Gastroesophageal sphincter (tissue), 4 donors: ENCODE data around the gene MORN5. TPM values are rescaled to one million over a fixed set of nuclear protein-coding genes. Genes with fewer than 3 reads are reported as not detected.

Source experiments
- ATAC-seq: fragments of 150-250 bp; one replicate; pipeline ENCODE4 v1.9.1; 2016; ENCODE audit warnings: mild to moderate bottlenecking, moderate library complexity
- H3K27ac ChIP-seq, 4 donors: fragments of 200-600 bp; sonication (generic) in 3 of 4; 1 replicate in 3 of 4; 2 replicates in 1 of 4; pipeline ENCODE4 v1.5.1; 2016 to 2019
- H3K27me3 ChIP-seq: fragments of 200-600 bp; sonication (generic); one replicate; pipeline ENCODE4 v1.5.1; 2019
- H3K36me3 ChIP-seq, 2 donors: fragments of 200-600 bp; sonication (generic); one replicate each; pipeline ENCODE4 v1.5.1; 2019; ENCODE audit warnings: control low read depth in 1 of 2
- H3K4me1 ChIP-seq, 3 donors: fragments of 200-600 bp; sonication (generic); 1 replicate in 2 of 3; 2 replicates in 1 of 3; pipeline ENCODE4 v1.5.1; 2016 to 2019; ENCODE audit warnings: control low read depth in 2 of 3
- H3K4me3 ChIP-seq, 2 donors: fragments of 200-600 bp; sonication (generic); one replicate each; pipeline ENCODE4 v1.5.1; 2019; ENCODE audit warnings: mild to moderate bottlenecking in 1 of 2, moderate library complexity in 1 of 2
- H3K9me3 ChIP-seq, 3 donors: fragments of 200-600 bp; sonication (generic); one replicate each; pipeline ENCODE4 v1.5.1; 2017 to 2019; ENCODE audit warnings: control low read depth in 2 of 3
- EP300 ChIP-seq: sonication (generic); formaldehyde crosslinking; IDR thresholded peaks from one replicate; pipeline ENCODE4 v1.6.1; 2017; ENCODE audit warnings: antibody characterized with exemption, mild to moderate bottlenecking
- POLR2A ChIP-seq, 2 donors: fragments of 450-650 bp; IDR thresholded peaks; one replicate each; pipeline ENCODE4 v1.6.1; 2017; ENCODE audit warnings: antibody characterized with exemption in 2 of 2, mild to moderate bottlenecking in 2 of 2, moderate library complexity in 1 of 2
- POLR2AphosphoS5 ChIP-seq: sonication (generic); formaldehyde crosslinking; IDR thresholded peaks from one replicate; pipeline ENCODE4 v1.6.1; 2017; ENCODE audit warnings: antibody characterized with exemption
- WGBS, 2 donors: methylation state at CpG; one replicate each; pipeline ENCODE4 v1.1.5; 2018; ENCODE audit warnings: low coverage in 1 of 2; 5-methylcytosine and 5-hydroxymethylcytosine counted together
- total RNA-seq, 4 donors: library from RNA; depleted of rRNA; stranded (reverse); fragments of >200 nt; gene quantifications; one replicate each; pipeline ENCODE4 v1.1.0, GENCODE V29; 2016
- TF ChIP-seq, protein P1 (sequence below), 4 experiments: fragments of 200-600 bp in 2 of 4; fragments of 450-650 bp in 2 of 4; sonication (generic) in 1 of 4; IDR thresholded peaks; one replicate each; pipeline ENCODE4 v1.5.1; 2017 to 2019; ENCODE audit warnings: antibody characterized with exemption in 4 of 4, mild to moderate bottlenecking in 2 of 4, moderate library complexity in 2 of 4

The MORN5 gene
- total RNA-seq, 4 donors from 2014 or later, result 6.2 TPM; not detected in 3

DNA sequence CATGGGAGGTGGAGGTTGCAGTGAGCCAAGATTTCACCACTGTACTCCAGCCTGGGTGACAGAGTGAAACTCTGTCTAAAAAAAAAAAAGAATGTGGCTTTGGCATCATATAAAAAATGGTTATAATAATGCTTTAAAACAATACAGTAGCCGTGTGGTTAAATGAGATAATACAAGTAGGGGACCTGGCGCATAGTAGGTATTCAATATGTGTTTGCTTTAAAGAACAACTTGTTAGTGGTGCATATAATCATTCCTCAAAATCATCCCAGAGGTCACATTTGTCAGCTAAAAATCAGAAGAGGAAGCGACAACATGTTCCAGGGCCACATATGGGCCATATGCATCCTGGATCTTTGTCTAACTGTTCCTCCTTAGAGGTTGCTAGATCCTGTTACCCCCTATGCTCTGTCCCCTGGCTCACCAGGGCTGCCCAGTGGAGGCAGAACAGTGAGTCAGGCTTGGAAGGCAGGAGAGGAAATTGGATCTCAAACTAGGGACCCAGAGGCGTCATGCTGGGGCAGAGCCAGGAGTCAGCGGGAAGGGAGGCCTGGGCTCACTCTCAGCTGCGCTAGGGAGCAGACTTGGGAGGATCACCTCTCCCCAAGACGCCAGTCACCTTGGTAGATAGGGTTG lies 41.4 kb downstream of the MORN5 start:
- Histone ChIP-seq H3K27ac (no peak overlapping the region), H3K4me3 (no peak overlapping the region), H3K4me1 (no peaks in the 10 kb centered on the region), H3K27me3 (peaks cover 9% of the 10 kb centered on the region), H3K36me3 (no peaks in the 10 kb centered on the region), H3K9me3 (no peaks in the 10 kb centered on the region)
- ATAC-seq, result no peak
- TF ChIP-seq POLR2A (IDR thresholded peaks at IDR 0.05), result no peak
- no peak for TF ChIP-seq POLR2AphosphoS5
- no peak for TF ChIP-seq EP300
- TF ChIP-seq, protein P1, sequence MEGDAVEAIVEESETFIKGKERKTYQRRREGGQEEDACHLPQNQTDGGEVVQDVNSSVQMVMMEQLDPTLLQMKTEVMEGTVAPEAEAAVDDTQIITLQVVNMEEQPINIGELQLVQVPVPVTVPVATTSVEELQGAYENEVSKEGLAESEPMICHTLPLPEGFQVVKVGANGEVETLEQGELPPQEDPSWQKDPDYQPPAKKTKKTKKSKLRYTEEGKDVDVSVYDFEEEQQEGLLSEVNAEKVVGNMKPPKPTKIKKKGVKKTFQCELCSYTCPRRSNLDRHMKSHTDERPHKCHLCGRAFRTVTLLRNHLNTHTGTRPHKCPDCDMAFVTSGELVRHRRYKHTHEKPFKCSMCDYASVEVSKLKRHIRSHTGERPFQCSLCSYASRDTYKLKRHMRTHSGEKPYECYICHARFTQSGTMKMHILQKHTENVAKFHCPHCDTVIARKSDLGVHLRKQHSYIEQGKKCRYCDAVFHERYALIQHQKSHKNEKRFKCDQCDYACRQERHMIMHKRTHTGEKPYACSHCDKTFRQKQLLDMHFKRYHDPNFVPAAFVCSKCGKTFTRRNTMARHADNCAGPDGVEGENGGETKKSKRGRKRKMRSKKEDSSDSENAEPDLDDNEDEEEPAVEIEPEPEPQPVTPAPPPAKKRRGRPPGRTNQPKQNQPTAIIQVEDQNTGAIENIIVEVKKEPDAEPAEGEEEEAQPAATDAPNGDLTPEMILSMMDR (IDR thresholded peaks at IDR 0.05), result no peak
- 82 to 100% methylated on average over 3 to 7 of the region's 7 CpGs for WGBS, 2 donors

DNA sequence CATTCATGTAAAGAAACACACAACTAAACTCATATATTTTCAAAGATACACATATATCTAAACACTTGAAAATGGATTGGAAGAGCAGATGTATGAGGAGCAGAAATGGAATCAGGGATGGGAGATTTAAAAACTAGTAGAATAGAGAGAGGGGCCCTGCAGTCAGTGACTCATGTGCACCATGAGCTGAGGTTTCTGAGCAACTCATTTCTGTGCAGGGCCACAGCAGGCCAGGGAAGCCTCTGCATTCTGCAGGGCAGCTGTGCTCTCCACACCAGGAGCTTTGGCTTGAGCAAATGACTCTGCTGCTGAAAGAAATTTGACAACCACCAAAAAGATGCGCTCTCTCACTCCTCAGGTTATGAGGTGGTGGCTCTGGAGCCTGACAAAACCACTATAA lies 41.9 kb downstream of the MORN5 start:
- H3K9me3 ChIP-seq, result no peaks in the 10 kb centered on the region
- H3K4me1 ChIP-seq, result no peaks in the 10 kb centered on the region
- TF ChIP-seq POLR2AphosphoS5 (no peak), EP300 (no peak), POLR2A (IDR thresholded peaks at IDR 0.05) (no peak)
- TF ChIP-seq, protein P1 (IDR thresholded peaks at IDR 0.05), result no peak
- peaks cover 9% of the 10 kb centered on the region for H3K27me3 ChIP-seq
- H3K4me3 ChIP-seq, result no peak overlapping the region
- 83% methylated on average over 1 of the region's 1 CpG; no CpG with 5 or more reads in 1 of the 2 donors for WGBS, 2 donors
- H3K27ac ChIP-seq, result no peak overlapping the region
- no peak for ATAC-seq
- H3K36me3 ChIP-seq, result no peaks in the 10 kb centered on the region

DNA sequence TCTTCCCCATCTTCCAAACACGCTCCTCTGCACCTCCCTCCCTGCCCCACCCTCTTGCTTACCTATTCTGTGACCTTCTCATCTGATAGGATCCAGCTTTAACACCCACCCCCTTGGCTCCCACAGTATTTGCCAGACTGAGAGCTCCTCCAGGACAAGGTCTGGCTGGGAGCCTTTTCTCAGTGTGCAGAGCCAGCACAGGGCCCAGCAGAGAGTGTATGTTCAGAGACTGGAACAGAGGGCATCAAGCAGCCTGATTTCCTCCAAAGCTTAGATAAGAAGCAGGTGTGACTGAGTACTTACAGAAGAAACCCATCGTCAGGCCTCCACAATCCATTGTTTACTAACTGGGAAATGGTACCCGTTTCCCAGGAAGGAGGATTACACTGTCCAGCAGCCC lies 42.4 kb downstream of the MORN5 start:
- TF ChIP-seq EP300 (no peak), POLR2AphosphoS5 (no peak), POLR2A (IDR thresholded peaks at IDR 0.05) (no peak)
- TF ChIP-seq, protein P1 (IDR thresholded peaks at IDR 0.05), result no peak
- no peak for ATAC-seq
- Histone ChIP-seq H3K4me3 (no peak overlapping the region), H3K27ac (no peak overlapping the region), H3K27me3 (peaks cover 9% of the 10 kb centered on the region), H3K36me3 (no peaks in the 10 kb centered on the region), H3K4me1 (no peaks in the 10 kb centered on the region), H3K9me3 (no peaks in the 10 kb centered on the region)
- 83% methylated on average over 2 of the region's 3 CpGs; no CpG with 5 or more reads in 1 of the 2 donors for WGBS, 2 donors

DNA sequence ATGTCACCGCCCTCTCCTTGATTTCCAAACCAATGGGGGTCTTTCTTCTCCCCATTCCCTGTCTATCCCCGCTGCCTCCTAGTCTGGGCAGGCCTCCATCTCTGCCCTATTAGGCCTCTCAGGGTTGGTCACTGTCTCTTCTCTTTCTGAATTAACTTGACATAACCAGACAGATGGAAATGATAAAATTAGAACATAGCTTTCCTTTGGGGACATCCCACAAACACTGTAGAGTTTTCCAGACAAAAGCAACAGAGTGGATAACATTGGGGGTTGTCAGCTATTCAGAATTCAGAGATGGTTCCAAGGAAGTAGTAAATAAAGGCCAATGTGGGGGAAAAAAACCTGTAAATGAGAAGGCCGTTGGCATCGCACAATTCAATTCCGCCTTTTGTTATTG lies 44.3 kb downstream of the MORN5 start:
- H3K27me3 ChIP-seq, result peaks cover 10% of the 10 kb centered on the region
- ATAC-seq, result no peak
- no peak for TF ChIP-seq POLR2A (IDR thresholded peaks at IDR 0.05)
- no peak for TF ChIP-seq POLR2AphosphoS5
- TF ChIP-seq, protein P1 (IDR thresholded peaks at IDR 0.05), result no peak
- TF ChIP-seq EP300, result no peak
- WGBS, 2 donors, result 80 to 82% methylated on average over 3 to 5 of the region's 5 CpGs
- no peak overlapping the region for H3K4me3 ChIP-seq
- H3K9me3 ChIP-seq, result no peaks in the 10 kb centered on the region
- H3K4me1 ChIP-seq, result no peaks in the 10 kb centered on the region
- H3K27ac ChIP-seq, result no peak overlapping the region
- H3K36me3 ChIP-seq, result no peaks in the 10 kb centered on the region

DNA sequence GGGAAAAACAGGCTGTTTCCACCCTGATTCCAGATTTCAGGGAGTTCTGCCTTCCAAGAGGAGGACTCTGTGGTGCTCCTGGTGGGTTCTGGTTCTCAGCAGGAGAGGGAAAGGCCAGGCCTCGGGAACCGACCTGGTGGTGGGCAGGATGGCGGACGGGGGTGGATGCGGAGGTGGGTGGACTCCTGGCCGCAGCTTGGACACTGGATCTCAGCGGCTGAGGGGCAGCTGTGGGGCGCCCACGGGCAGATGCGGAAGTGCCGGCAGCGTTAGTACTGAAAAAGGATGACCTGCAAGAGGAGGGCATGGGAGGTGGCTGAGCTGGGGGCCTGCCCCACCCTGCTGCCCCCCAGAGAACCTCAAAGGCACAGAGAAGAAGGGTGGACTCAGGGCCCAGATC lies 44.8 kb downstream of the MORN5 start:
- ATAC-seq, result no peak
- no peak for TF ChIP-seq POLR2AphosphoS5
- TF ChIP-seq EP300, result no peak
- no peak for TF ChIP-seq POLR2A (IDR thresholded peaks at IDR 0.05)
- TF ChIP-seq, protein P1 (IDR thresholded peaks at IDR 0.05), result no peak
- WGBS, 2 donors, result 87% methylated on average over 6 of the region's 12 CpGs; no CpG with 5 or more reads in 1 of the 2 donors

More for the DNA sequence above, 44.8 kb downstream of the MORN5 start:
- no peaks in the 10 kb centered on the region for H3K36me3 ChIP-seq
- H3K4me3 ChIP-seq, result no peak overlapping the region
- H3K9me3 ChIP-seq, result no peaks in the 10 kb centered on the region
- H3K27ac ChIP-seq, result no peak overlapping the region
- no peaks in the 10 kb centered on the region for H3K4me1 ChIP-seq
- H3K27me3 ChIP-seq, result peaks cover 14% of the 10 kb centered on the region
